H1 (cell line): ENCODE data around the gene ADD1. TPM values are rescaled to one million over a fixed set of nuclear protein-coding genes. Genes with fewer than 3 reads are reported as not detected.

Source experiments
- CTCF ChIA-PET: fragments of 300-600 bp; sonication (Branson Sonifier 250); formaldehyde crosslinking; loops from one replicate; lab custom pipeline; 2021; ENCODE audit not compliant: partially characterized antibody; lab: Charles Lee
- POLR2A ChIA-PET: fragments of 300-600 bp; sonication (Branson Sonifier 250); formaldehyde crosslinking; loops from one replicate; lab custom pipeline; 2021; ENCODE audit warnings: inconsistent platforms; ENCODE audit not compliant: partially characterized antibody; lab: Charles Lee
- DNase-seq, 2 experiments: peaks; one replicate each; pipeline versions ENCODE4 v3.0.0 to v3.0.0-alpha.2; 2010 to 2022; ENCODE audit warnings: low spot score in 2 of 2, low read depth in 1 of 2, mixed read lengths in 1 of 2
- FAIRE-seq: peaks from 2 replicates; lab custom pipeline; 2011; peaks lifted over from hg19 to GRCh38; lab: Jason Lieb, UNC
- H2AFZ ChIP-seq: 2 replicates; pipeline ENCODE4 v1.8.1; 2012; ENCODE audit warnings: low read length, inconsistent platforms
- H2AK5ac ChIP-seq: 2 replicates; pipeline ENCODE4 v1.6.1; 2013; ENCODE audit warnings: low read depth, low read length
- H2BK120ac ChIP-seq: replicated peaks from 2 replicates; pipeline ENCODE3; 2013; ENCODE audit warnings: low read depth, low read length, inconsistent platforms
- H2BK12ac ChIP-seq: 2 replicates; pipeline ENCODE4 v1.6.1; 2013; ENCODE audit warnings: low read depth, low read length
- H2BK15ac ChIP-seq: 2 replicates; pipeline ENCODE4 v1.6.1; 2013; ENCODE audit warnings: low read length
- H2BK20ac ChIP-seq: 2 replicates; pipeline ENCODE4 v1.6.1; 2013; ENCODE audit warnings: low read length
- H2BK5ac ChIP-seq: 2 replicates; pipeline ENCODE4 v1.6.1; 2013; ENCODE audit warnings: low read depth, low read length
- H3K14ac ChIP-seq: 2 replicates; pipeline ENCODE4 v1.6.1; 2013; ENCODE audit warnings: inconsistent platforms; ENCODE audit not compliant: insufficient read length
- H3K18ac ChIP-seq: 2 replicates; pipeline ENCODE4 v1.6.1; 2013; ENCODE audit warnings: low read length; ENCODE audit errors: extremely low read depth
- H3K23ac ChIP-seq: 2 replicates; pipeline ENCODE4 v1.6.1; 2013; ENCODE audit warnings: inconsistent platforms; ENCODE audit not compliant: insufficient read length
- H3K23me2 ChIP-seq: 2 replicates; pipeline ENCODE4 v1.6.1; 2013; ENCODE audit warnings: low read depth, low read length
- H3K27ac ChIP-seq: 2 replicates; pipeline ENCODE4 v1.6.1; 2011; ENCODE audit warnings: low read depth, low read length, inconsistent platforms
- H3K27me3 ChIP-seq, 4 experiments: replicated peaks in 1 of 4; 1 replicate in 1 of 4; 2 replicates in 3 of 4; pipeline versions ENCODE4 v1.6.1 to v1.8.1; 2011 to 2013; ENCODE audit warnings: low read length in 3 of 4, mild to moderate bottlenecking in 3 of 4, inconsistent platforms in 2 of 4, mixed read lengths in 2 of 4, moderate library complexity in 1 of 4; ENCODE audit not compliant: control insufficient read depth in 3 of 4, insufficient read depth in 3 of 4; ENCODE audit errors: extremely low read depth in 1 of 4
- H3K36me3 ChIP-seq, 4 experiments: 2 replicates each; pipeline versions ENCODE4 v1.6.1 to v1.8.1; 2011 to 2013; ENCODE audit warnings: mild to moderate bottlenecking in 4 of 4, low read length in 3 of 4, moderate library complexity in 2 of 4, control low read depth in 1 of 4, inconsistent platforms in 1 of 4; ENCODE audit not compliant: insufficient read depth in 4 of 4, control insufficient read depth in 2 of 4
- H3K4ac ChIP-seq: replicated peaks from 2 replicates; pipeline ENCODE3; 2013; ENCODE audit warnings: low read length, low read depth, mixed read lengths, inconsistent platforms; ENCODE audit not compliant: insufficient read length
- H3K4me1 ChIP-seq, 4 experiments: replicated peaks in 1 of 4; 1 replicate in 1 of 4; 2 replicates in 3 of 4; pipeline versions ENCODE4 v1.6.1 to v1.8.1; 2011 to 2013; ENCODE audit warnings: low read length in 3 of 4, inconsistent platforms in 2 of 4, mixed read lengths in 1 of 4; ENCODE audit not compliant: insufficient read depth in 4 of 4, control insufficient read depth in 3 of 4
- H3K4me2 ChIP-seq, 2 experiments: 2 replicates each; pipeline versions ENCODE4 v1.6.1 to v1.8.1; 2011 to 2013; ENCODE audit warnings: low read depth in 2 of 2, low read length in 2 of 2, control low read depth in 1 of 2, inconsistent platforms in 1 of 2, mild to moderate bottlenecking in 1 of 2; ENCODE audit not compliant: insufficient read depth in 1 of 2
- H3K4me3 ChIP-seq, 4 experiments: fragments of 200-600, 300-600 bp in 1 of 4; sonication (generic), shearing (Covaris generic), sonication (Bioruptor Twin) in 1 of 4; 2 replicates each; pipeline versions ENCODE4 v1.5.1 to v1.8.1; 2011 to 2016; ENCODE audit warnings: low read length in 4 of 4, low read depth in 3 of 4, control low read depth in 2 of 4, inconsistent platforms in 2 of 4, mild to moderate bottlenecking in 2 of 4, mixed read lengths in 1 of 4, moderate library complexity in 1 of 4; ENCODE audit not compliant: insufficient read depth in 2 of 4; ENCODE audit errors: extremely low read depth in 1 of 4
- H3K56ac ChIP-seq: replicated peaks from 2 replicates; pipeline ENCODE3; 2013; ENCODE audit warnings: low read depth, mild to moderate bottlenecking, mixed read lengths, low read length, inconsistent platforms; ENCODE audit not compliant: insufficient read length
- H3K79me1 ChIP-seq: 2 replicates; pipeline ENCODE4 v1.6.1; 2013; ENCODE audit warnings: low read depth, low read length, control low read depth
- H3K79me2 ChIP-seq, 2 experiments: 2 replicates each; pipeline versions ENCODE4 v1.6.1 to v1.8.1; 2012 to 2013; ENCODE audit warnings: low read length in 2 of 2, mild to moderate bottlenecking in 2 of 2, inconsistent platforms in 1 of 2; ENCODE audit not compliant: insufficient read depth in 2 of 2, control insufficient read depth in 1 of 2
- H3K9ac ChIP-seq, 4 experiments: replicated peaks in 1 of 4; 1 replicate in 1 of 4; 2 replicates in 3 of 4; pipeline versions ENCODE4 v1.6.1 to v1.8.1; 2011 to 2013; ENCODE audit warnings: low read depth in 3 of 4, low read length in 3 of 4, control low read depth in 2 of 4, mild to moderate bottlenecking in 2 of 4, moderate library complexity in 2 of 4, inconsistent platforms in 1 of 4; ENCODE audit errors: extremely low read depth in 1 of 4
- H3K9me3 ChIP-seq, 2 experiments: 2 replicates each; pipeline versions ENCODE4 v1.6.1 to v1.8.1; 2012 to 2013; ENCODE audit warnings: mild to moderate bottlenecking in 2 of 2, moderate library complexity in 2 of 2, control low read depth in 1 of 2, inconsistent platforms in 1 of 2, low read depth in 1 of 2, low read length in 1 of 2, mixed read lengths in 1 of 2; ENCODE audit not compliant: insufficient read depth in 2 of 2
- H4K20me1 ChIP-seq, 2 experiments: replicated peaks in 1 of 2; 2 replicates each; pipeline versions ENCODE3 to v1.8.1; 2011 to 2013; ENCODE audit warnings: inconsistent platforms in 2 of 2, low read length in 2 of 2, mild to moderate bottlenecking in 1 of 2; ENCODE audit not compliant: insufficient read depth in 2 of 2, control insufficient read depth in 1 of 2
- H4K5ac ChIP-seq: 2 replicates; pipeline ENCODE4 v1.6.1; 2013; ENCODE audit warnings: low read length, low read depth, mixed read lengths, inconsistent platforms; ENCODE audit not compliant: insufficient read length
- H4K8ac ChIP-seq: 2 replicates; pipeline ENCODE4 v1.8.0; 2013; ENCODE audit warnings: mild to moderate bottlenecking, moderate library complexity, low read length, inconsistent platforms; ENCODE audit not compliant: insufficient read depth; ENCODE audit errors: extremely low read depth
- H4K91ac ChIP-seq: replicated peaks from 2 replicates; pipeline ENCODE3; 2013; ENCODE audit warnings: low read length, mixed read lengths, inconsistent platforms; ENCODE audit not compliant: insufficient read length
- FOSL1 ChIP-seq: IDR thresholded peaks from 2 replicates; pipeline ENCODE4 v1.6.1; 2011; ENCODE audit warnings: mild to moderate bottlenecking, low read depth, low read length, moderate library complexity; ENCODE audit not compliant: insufficient read depth
- SAP30 ChIP-seq: fragments of 300-600 bp; sonication (generic); IDR thresholded peaks from 2 replicates; pipeline ENCODE4 v1.7.1; 2012; ENCODE audit warnings: low read length, moderate library complexity, mild to moderate bottlenecking, inconsistent platforms; ENCODE audit not compliant: insufficient read depth, insufficient replicate concordance
- WGBS, 2 experiments: shearing (Covaris generic) in 1 of 2; methylation state at CpG; one replicate each; pipeline versions ENCODE4 v1.1.6 to v1.1.7; 2013 to 2015; ENCODE audit warnings: low lambda C conversion rate in 2 of 2, mixed read lengths in 2 of 2, inconsistent platforms in 1 of 2, low coverage in 1 of 2, missing lambda C conversion rate in 1 of 2; ENCODE audit not compliant: insufficient replicate concordance in 2 of 2, insufficient coverage in 1 of 2, insufficient read length in 1 of 2; ENCODE audit errors: extremely low coverage in 1 of 2, missing lambda C conversion rate in 1 of 2; 5-methylcytosine and 5-hydroxymethylcytosine counted together
- polyA plus RNA-seq, 7 experiments: library from polyadenylated mRNA; depleted of rRNA in 3 of 7; stranded (reverse) in 5 of 7; unstranded in 2 of 7; fragments of >200 nt in 5 of 7; fragments of 200-250 nt in 2 of 7; gene quantifications; 1 replicate in 5 of 7; 2 replicates in 1 of 7; 4 replicates in 1 of 7; pipeline versions ENCODE4 v1.2.1 to v1.2.3, GENCODE V29; 2011 to 2013; ENCODE audit warnings: missing spikeins in 2 of 7, mixed read lengths in 2 of 7
- total RNA-seq: library from RNA; stranded (reverse); fragmentation: NEBNext Ultra II Directional; extraction: Animal tissue kit (Norgen Biotek cat#: 25700); gene quantifications from 2 replicates; pipeline ENCODE4 v1.2.1, GENCODE V29; 2021
- TF ChIP-seq, protein P1 (sequence below): IDR thresholded peaks from 2 replicates; pipeline ENCODE4 v1.6.1; 2011; ENCODE audit warnings: low read length, improper control_type of control experiment

Gene ADD1
- total and polyA plus RNA-seq, 2 of the 8 experiments (the other 6 are each of a cell fraction or from before 2014, with no cell fraction given): 113 to 143 TPM

DNA sequence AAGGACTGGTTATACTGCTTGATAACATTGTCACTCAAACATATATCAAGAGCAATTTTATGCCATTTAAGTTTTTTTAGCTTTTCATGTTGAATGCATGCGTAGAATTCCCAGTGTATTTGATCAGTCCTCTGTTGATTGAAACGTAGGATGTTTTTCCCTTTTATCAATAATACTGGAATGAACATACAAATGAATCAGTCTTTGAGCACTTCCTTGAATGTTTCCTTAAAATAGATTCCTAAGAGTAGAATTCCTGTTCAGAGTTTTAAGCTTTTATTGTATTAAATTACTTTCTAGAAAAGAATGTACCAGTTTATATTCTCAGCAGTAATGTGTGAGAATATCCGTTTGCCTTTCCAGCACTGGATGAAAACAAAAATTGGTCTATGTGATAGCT, 37.8 kb downstream of the ADD1 start:
- Histone ChIP-seq H4K8ac (no peak overlapping the region), H3K9me3 (no peaks in the 10 kb centered on the region), H3K79me1 (no peaks in the 10 kb centered on the region; the same call in none of the 2 replicates), H3K9ac (no peak overlapping the region), H3K23ac (no peak overlapping the region), H3K4me2 (no peak overlapping the region), H4K20me1 (peaks cover 0 to 4% of the 10 kb centered on the region in 2 experiments), H2BK12ac (no peak overlapping the region), H2BK15ac (no peak overlapping the region), H2AFZ (no peak overlapping the region), H3K79me2 (peaks cover 0 to 4% of the 10 kb centered on the region in 2 experiments; a peak in 1 of 4 replicates), H3K36me3 (peaks cover 2 to 30% (median 11%) of the 10 kb centered on the region in 4 experiments; a peak in 6 of 8 replicates), H2AK5ac (no peak overlapping the region), H3K18ac (no peak overlapping the region), H2BK5ac (no peak overlapping the region), H3K27ac (no peak overlapping the region), H2BK20ac (no peak overlapping the region), H3K14ac (no peak overlapping the region), H3K4me3 (no peak overlapping the region), H3K23me2 (no peaks in the 10 kb centered on the region), H3K4me1 (peaks cover 0 to 5% (median 2%) of the 10 kb centered on the region in 4 experiments; a peak in 4 of 7 replicates), H3K56ac (no peak overlapping the region), H3K27me3 (no peaks in the 10 kb centered on the region), H2BK120ac (no peak overlapping the region), H3K4ac (no peak overlapping the region), H4K5ac (no peak overlapping the region), H4K91ac (no peak overlapping the region)
- TF ChIP-seq, protein P1, sequence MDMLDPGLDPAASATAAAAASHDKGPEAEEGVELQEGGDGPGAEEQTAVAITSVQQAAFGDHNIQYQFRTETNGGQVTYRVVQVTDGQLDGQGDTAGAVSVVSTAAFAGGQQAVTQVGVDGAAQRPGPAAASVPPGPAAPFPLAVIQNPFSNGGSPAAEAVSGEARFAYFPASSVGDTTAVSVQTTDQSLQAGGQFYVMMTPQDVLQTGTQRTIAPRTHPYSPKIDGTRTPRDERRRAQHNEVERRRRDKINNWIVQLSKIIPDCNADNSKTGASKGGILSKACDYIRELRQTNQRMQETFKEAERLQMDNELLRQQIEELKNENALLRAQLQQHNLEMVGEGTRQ: no peak
- TF ChIP-seq SAP30 (no peak), FOSL1 (no peak)
- ChIA-PET POLR2A (interaction anchor here (0.8 to 1.6 kb wide), 2 partner anchors 20 to 21 kb away, joined by 3 to 6 read pairs; no protein-coding TSS in a partner anchor), CTCF (interaction anchor here (0.6 to 1.0 kb wide), 3 partner anchors 10 to 118 kb away, joined by 3 to 5 read pairs (median 3); no protein-coding TSS in a partner anchor)
- DNase-seq (no peak), FAIRE-seq (no peak)
- WGBS, 2 experiments: 92% methylated on average over 3 of the region's 3 CpGs; no CpG with 5 or more reads in 1 of the 2 experiments
